Activated T-cell treated with anti-CD3 and anti-CD28 coated beads, Interleukin-2, amount 50 U/mL, for 4 hours (primary cell): ENCODE results near the gene VAV2. TPM values are rescaled to one million over a fixed set of nuclear protein-coding genes. Genes with fewer than 3 reads are reported as not detected.

ENCODE experiments used
- ATAC-seq, 2 donors: fragments of 200-7000 bp; cut with Tn5 transposase; one replicate each; pipeline ENCODE4 v1.10.0; 2021
- DNase-seq: peaks from one replicate; pipeline ENCODE4 v3.0.0-alpha.2; 2020
- H3K27me3 Mint-ChIP-seq: one replicate; pipeline ENCODE4 v1.8.0; 2021; ENCODE audit warnings: low read depth, mixed read lengths
- H3K36me3 Mint-ChIP-seq: one replicate; pipeline ENCODE4 v1.8.0; 2022; ENCODE audit warnings: mixed read lengths; ENCODE audit not compliant: insufficient read depth
- H3K4me1 Mint-ChIP-seq: one replicate; pipeline ENCODE4 v1.8.0; 2021; ENCODE audit warnings: low read depth, mixed read lengths
- H3K4me3 Mint-ChIP-seq: one replicate; pipeline ENCODE4 v1.8.0; 2021; ENCODE audit warnings: mild to moderate bottlenecking, moderate library complexity, mixed read lengths
- H3K9me3 Mint-ChIP-seq: one replicate; pipeline ENCODE4 v1.8.0; 2021; ENCODE audit warnings: mixed read lengths
- total RNA-seq, 3 donors: library from RNA; stranded (reverse); gene quantifications; one replicate each; pipeline ENCODE4 v1.2.1, GENCODE V29; 2021

The VAV2 gene
- total RNA-seq, 3 donors from 2014 or later = 2.7 to 3.7 (median 3.2) TPM

DNA sequence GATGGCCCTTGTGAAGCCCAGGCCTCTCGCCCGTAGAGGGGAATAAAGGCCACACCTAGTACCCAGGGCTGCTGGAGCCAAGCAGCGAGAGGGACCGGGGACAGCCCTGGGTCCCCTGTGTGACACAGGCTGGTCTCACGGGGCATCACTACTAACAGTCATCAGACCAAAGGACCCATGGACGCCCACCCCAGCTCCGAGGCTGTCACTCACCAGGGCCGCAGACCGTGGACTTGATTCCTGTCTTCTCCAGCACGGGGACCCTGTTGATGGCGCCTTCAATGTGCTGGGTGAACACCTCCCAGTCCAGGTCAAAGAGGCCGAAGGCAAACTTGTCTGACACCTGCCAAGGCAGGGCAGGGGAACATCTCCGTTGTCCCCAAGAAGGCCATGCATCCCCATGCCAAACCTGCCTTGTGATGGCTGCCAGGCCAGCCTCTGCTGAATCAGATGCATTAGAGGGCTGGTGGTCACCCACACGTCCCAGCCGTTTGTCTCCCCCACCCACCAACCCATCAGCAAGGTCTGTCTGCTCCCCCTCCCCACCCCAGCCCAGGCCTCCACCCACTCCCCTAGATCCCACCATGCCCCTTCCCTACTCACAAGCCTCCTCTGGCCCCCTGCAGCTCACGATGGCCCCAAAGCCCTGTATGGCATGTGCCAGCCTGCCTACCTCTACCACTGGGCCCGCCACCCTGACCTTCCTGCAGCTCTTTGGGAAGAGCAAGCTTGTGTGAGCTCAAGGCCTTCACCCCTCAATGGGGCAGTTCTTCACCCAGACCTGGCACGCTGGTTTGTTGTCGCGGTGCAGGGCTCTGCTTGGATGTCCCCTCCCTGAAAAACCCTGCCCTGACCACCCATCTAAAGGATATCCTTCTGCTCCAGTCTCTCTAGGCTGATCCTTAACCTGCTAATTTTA lies 274.8 kb downstream of the VAV2 start:
- no peaks in the 10 kb centered on the region for H3K36me3 Mint-ChIP-seq
- H3K27me3 Mint-ChIP-seq = peaks cover 5% of the 10 kb centered on the region
- no peak overlapping the region for H3K4me3 Mint-ChIP-seq
- ATAC-seq = no peak
- no peaks in the 10 kb centered on the region for H3K4me1 Mint-ChIP-seq
- DNase-seq = no peak
- H3K9me3 Mint-ChIP-seq = no peaks in the 10 kb centered on the region

GRCh38 chr9:133716564-133717112 lies 275.5 kb downstream of the VAV2 start:
- H3K4me1 Mint-ChIP-seq = no peaks in the 10 kb centered on the region
- H3K9me3 Mint-ChIP-seq = no peaks in the 10 kb centered on the region
- ATAC-seq (no peak), DNase-seq (no peak)
- H3K27me3 Mint-ChIP-seq = peaks cover 5% of the 10 kb centered on the region
- H3K36me3 Mint-ChIP-seq = no peaks in the 10 kb centered on the region
- no peak overlapping the region for H3K4me3 Mint-ChIP-seq

DNA sequence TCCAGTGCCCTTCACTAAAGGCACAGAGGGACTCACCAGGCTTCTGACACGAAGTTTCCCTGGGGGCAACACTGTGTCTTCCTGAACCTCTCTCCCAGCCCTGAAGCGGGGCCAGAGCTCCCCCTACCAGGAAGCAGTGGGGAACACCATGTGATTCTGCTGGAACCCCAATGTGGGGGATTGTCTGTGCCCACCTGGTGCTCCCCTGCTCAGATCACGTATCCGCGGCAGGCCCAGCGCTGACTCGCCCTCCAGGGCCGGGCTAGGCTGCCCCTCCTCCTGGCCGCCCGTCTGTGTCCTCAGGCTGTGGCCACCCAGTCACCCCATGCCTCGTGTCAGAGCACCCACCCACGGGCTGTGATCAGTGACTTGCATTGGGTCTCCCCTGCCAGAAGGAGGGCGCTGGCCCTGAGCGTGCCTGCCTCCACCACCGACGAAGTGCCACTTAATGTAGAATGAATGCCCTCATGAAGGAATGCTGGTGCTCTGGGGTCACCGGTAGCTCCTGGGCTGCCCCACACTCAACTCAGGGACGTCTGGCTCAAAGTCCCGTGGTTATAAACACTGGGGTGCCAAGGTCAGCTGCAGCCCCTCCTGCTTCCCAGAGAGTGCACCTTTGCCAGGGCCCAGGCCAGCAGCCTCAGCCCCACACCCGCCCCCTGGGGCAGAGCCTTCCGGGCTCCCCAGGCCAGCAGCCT lies 276.1 kb downstream of the VAV2 start:
- Mint-ChIP-seq H3K9me3 (no peaks in the 10 kb centered on the region), H3K4me1 (no peaks in the 10 kb centered on the region), H3K27me3 (peaks cover 5% of the 10 kb centered on the region), H3K4me3 (no peak overlapping the region), H3K36me3 (no peaks in the 10 kb centered on the region)
- DNase-seq (peak; percentile 38), ATAC-seq (peak in 1 of 2 donors; percentile 51)

- ATAC-seq = no peak
- H3K9me3 Mint-ChIP-seq = no peaks in the 10 kb centered on the region
- peaks cover 5% of the 10 kb centered on the region for H3K27me3 Mint-ChIP-seq
- no peak for DNase-seq
- H3K36me3 Mint-ChIP-seq = no peaks in the 10 kb centered on the region
- H3K4me3 Mint-ChIP-seq = no peak overlapping the region
- H3K4me1 Mint-ChIP-seq = peaks cover 2% of the 10 kb centered on the region
Observed at GRCh38 chr9:133715295-133715865, 276.7 kb downstream of the VAV2 start.

GRCh38 chr9:133714606-133715294 lies 277.4 kb downstream of the VAV2 start:
- Mint-ChIP-seq H3K27me3 (peaks cover 5% of the 10 kb centered on the region), H3K36me3 (no peaks in the 10 kb centered on the region), H3K9me3 (no peaks in the 10 kb centered on the region), H3K4me3 (no peak overlapping the region), H3K4me1 (peaks cover 3% of the 10 kb centered on the region)
- DNase-seq = no peak
- ATAC-seq = no peak

GRCh38 chr9:133713960-133714495 lies 278.1 kb downstream of the VAV2 start:
- H3K27me3 Mint-ChIP-seq = peaks cover 4% of the 10 kb centered on the region
- DNase-seq = no peak
- H3K4me3 Mint-ChIP-seq = no peak overlapping the region
- peaks cover 10% of the 10 kb centered on the region for H3K4me1 Mint-ChIP-seq
- no peak for ATAC-seq
- H3K9me3 Mint-ChIP-seq = no peaks in the 10 kb centered on the region
- no peaks in the 10 kb centered on the region for H3K36me3 Mint-ChIP-seq

DNA sequence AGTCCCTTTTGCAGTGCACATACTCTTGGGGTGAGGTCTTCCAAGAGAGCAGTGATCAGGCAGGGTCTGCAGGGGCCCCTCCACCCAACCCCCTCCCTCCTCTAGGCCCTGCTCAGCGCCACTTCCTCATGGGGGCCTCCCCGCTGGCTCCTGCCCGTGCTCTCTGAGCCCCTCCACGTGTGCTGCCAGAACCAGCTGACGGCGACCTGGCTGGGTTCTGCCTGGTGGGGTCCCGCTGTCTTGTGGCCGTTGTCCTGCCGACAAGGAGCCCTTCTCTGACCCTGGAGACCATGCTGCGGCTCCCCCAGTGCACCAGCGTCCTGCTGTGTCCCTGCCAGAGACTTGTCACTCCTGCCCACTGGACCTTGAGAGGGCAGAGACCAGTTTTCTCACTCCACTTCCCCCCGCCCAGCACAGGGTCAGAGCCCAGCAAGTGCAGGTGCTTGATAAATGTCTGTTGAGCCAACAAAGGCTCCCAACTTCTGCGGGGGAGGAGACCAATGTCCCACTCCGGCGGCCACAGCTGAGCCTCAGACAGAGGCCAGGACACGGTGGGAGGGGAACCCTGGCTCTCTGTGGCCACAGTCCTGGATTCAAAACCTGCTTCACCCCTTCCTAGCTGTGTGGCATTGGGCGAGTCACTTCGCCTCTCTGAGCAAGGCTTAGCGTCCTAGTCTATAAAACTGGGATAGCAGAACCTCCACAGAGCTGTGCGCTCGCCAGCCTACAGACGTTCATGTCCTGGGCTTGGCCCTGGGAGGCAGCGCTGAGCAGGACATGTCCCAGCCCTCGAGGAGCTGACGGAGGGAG lies 278.8 kb downstream of the VAV2 start:
- peaks cover 11% of the 10 kb centered on the region for H3K4me1 Mint-ChIP-seq
- no peak overlapping the region for H3K4me3 Mint-ChIP-seq
- DNase-seq (no peak), ATAC-seq (no peak)
- H3K27me3 Mint-ChIP-seq = peaks cover 3% of the 10 kb centered on the region
- no peaks in the 10 kb centered on the region for H3K9me3 Mint-ChIP-seq
- no peaks in the 10 kb centered on the region for H3K36me3 Mint-ChIP-seq

GRCh38 chr9:133712221-133713100 lies 279.7 kb downstream of the VAV2 start:
- Mint-ChIP-seq H3K9me3 (no peaks in the 10 kb centered on the region), H3K4me3 (no peak overlapping the region), H3K27me3 (no peaks in the 10 kb centered on the region), H3K36me3 (no peaks in the 10 kb centered on the region), H3K4me1 (peaks cover 11% of the 10 kb centered on the region)
- DNase-seq (no peak), ATAC-seq (no peak)

Other genes with a start within 250 kb of the VAV2 start
- gene BRD3OS, start 33.2 kb upstream of the VAV2 start, total RNA-seq = 10 to 100 TPM; 11.9 to 15.5 (median 13.9) TPM
- gene BRD3, start 75.7 kb upstream of the VAV2 start, total RNA-seq = 10 to 100 TPM; 29.3 to 38.2 (median 32.4) TPM
- 10 to 100 TPM; 67.7 to 84.6 (median 71.1) TPM for gene WDR5, start 143.8 kb upstream of the VAV2 start, total RNA-seq
- 10 to 100 TPM; 35.6 to 48.6 (median 43.2) TPM for gene RNU6ATAC, start 172.2 kb upstream of the VAV2 start, total RNA-seq